Measurements from ENCODE around the gene TTC22.
A peak's percentile ranks its signal among the peaks of the same experiment; 100 is the strongest.

The TTC22 gene

DNA sequence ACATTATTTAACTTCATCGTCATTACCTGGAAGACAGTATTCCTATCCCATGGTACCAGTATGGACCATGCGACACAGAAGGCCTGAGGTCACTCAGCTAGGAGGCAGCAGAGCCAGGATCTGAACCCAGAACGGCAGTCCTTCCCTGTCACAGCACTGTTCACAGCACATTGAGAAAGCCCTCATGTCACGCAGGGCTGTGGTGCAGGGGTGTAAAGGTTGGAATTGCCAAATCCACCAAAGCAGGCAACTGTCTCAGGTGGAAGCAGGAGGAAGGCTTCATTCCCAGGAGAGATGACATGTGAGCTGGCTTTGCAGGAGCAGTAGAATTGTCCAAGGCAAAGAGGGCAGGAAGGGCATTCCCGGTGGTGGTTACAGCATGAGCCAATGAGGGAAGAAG, 9.9 kb upstream of the TTC22 start:
- H3K9ac ChIP-seq (ENCODE audit: low read length) = no peak overlapping the region
- H3K4me1 ChIP-seq (ENCODE audit: control insufficient read depth, insufficient read depth, low read length) = no peaks in the 10 kb centered on the region
- no peaks in the 10 kb centered on the region for H3K36me3 ChIP-seq (ENCODE audit: control insufficient read depth, insufficient read depth, low read length)
- no peak overlapping the region for H3K27ac ChIP-seq (ENCODE audit: low read depth, low read length)
- H3K27me3 ChIP-seq (ENCODE audit: control insufficient read depth, insufficient read depth, low read length) = no peaks in the 10 kb centered on the region
- no peak overlapping the region for H3K4me3 ChIP-seq (ENCODE audit: low read length)

DNA sequence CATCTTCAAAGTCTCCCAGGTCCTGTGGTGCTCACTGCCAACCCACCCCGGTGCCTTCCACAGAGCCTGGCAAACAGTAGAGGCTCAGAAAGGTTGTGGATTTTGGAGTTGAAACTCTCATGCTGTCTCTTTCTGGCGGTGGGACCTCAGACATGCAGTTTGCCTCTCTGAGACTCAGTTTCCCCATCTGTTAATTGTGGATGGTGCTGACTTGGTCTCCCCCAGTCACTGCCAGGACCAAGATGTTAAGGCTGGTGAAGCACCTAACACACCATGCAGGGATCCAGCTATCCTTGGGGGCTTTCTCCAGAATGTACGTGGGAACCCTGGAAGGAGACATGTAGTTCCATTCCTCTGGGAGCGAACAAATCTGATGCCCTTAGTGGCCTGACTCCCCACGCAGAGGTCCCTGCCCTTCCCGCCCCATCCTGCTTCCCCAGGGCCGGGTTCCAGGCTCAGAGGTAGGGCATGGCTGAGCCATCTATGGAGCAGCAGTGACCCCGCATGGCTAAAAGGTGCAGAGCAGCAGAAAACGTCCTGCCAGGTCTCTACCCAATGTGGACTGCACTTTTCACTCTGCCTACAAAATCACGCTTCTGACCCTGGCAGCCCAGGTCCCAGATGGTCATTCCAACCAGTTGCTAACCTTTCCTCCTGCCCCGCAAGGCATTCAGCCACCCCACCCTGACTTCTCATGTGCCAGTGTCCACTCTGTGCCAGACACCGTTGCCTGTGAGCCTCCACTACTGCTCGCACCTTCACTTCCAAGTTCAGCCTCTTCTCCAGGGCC, 9.2 kb upstream of the TTC22 start:
- H3K27me3 ChIP-seq (ENCODE audit: control insufficient read depth, insufficient read depth, low read length) = no peaks in the 10 kb centered on the region
- H3K36me3 ChIP-seq (ENCODE audit: control insufficient read depth, insufficient read depth, low read length) = no peaks in the 10 kb centered on the region
- H3K4me1 ChIP-seq (ENCODE audit: control insufficient read depth, insufficient read depth, low read length) = no peaks in the 10 kb centered on the region
- no peak overlapping the region for H3K9ac ChIP-seq (ENCODE audit: low read length)
- no peak overlapping the region for H3K27ac ChIP-seq (ENCODE audit: low read depth, low read length)
- H3K4me3 ChIP-seq (ENCODE audit: low read length) = no peak overlapping the region

DNA sequence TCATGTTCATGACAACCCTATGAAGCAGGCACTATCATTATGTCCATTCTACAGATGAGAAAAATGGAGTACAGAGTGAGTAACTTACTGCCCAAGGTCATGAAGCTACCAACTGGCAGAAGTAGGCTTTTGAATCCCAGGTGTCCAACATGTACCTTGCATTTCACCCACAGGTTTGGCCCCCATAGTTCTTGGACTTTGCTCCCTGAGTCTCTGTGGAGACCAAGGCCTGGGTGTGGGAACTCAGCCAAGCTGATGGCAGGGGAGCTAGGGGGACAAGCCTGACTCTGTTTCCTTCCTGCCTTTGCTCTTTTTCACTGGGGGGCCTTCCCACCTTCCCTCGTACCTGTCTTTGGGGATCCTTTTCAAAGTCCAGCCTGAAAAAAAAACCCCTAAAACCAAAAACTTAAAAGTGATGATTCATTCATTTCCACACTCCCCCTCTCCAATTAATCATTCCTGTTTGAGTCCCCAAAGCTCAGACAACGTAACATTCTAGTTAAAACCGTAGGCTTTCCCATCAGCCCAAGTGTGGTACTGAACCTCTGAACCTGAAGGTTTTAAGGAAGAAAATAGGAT, 8.5 kb upstream of the TTC22 start:
- no peak overlapping the region for H3K9ac ChIP-seq (ENCODE audit: low read length)

DNA sequence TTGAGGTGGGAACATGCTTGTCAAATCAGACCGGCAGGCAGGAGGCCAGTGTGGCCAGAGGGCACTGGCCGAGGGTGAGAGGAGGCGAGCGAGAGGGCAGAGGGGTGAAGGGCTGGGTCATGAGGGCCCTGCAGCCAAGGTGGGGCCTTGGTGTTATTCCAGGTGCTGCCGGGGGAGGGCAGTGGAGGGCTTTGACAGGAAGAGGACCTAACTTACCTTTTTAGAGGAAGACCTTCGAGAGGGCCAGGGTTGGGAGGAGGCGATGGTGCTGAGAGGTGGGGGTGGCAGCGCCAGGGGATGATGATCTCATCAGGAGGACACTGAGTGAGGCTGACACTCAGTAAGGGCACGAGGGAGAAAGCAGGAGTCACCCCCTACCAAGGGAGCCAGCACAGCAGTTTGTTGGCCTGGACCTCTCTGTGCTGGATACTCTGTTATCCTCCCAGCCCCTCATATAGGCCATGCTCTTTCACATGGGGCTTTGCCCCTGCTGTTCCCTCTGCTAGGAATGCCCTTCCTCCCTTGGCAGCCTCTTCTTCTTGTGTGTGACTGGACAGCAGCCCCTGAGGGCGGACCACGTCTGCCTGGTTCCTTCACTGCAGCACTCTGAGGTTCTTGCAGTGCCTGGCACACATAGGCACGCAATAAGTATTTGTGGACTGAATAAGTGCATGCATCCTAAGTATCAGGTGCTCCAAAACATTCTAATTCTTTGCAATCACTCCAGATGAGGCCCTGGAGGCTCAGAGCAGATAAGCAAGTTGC, 7.5 kb upstream of the TTC22 start:
- H3K4me1 ChIP-seq (ENCODE audit: control insufficient read depth, insufficient read depth, low read length) = no peaks in the 10 kb centered on the region
- H3K27ac ChIP-seq (ENCODE audit: low read depth, low read length) = no peak overlapping the region
- H3K36me3 ChIP-seq (ENCODE audit: control insufficient read depth, insufficient read depth, low read length) = no peaks in the 10 kb centered on the region
- H3K4me3 ChIP-seq (ENCODE audit: low read length) = no peak overlapping the region
- H3K27me3 ChIP-seq (ENCODE audit: control insufficient read depth, insufficient read depth, low read length) = no peaks in the 10 kb centered on the region
- no peak overlapping the region for H3K9ac ChIP-seq (ENCODE audit: low read length)

More for the DNA sequence above, 8.5 kb upstream of the TTC22 start:
- no peaks in the 10 kb centered on the region for H3K36me3 ChIP-seq (ENCODE audit: control insufficient read depth, insufficient read depth, low read length)
- H3K27me3 ChIP-seq (ENCODE audit: control insufficient read depth, insufficient read depth, low read length) = no peaks in the 10 kb centered on the region
- H3K27ac ChIP-seq (ENCODE audit: low read depth, low read length) = no peak overlapping the region
- H3K4me3 ChIP-seq (ENCODE audit: low read length) = no peak overlapping the region
- H3K4me1 ChIP-seq (ENCODE audit: control insufficient read depth, insufficient read depth, low read length) = no peaks in the 10 kb centered on the region

DNA sequence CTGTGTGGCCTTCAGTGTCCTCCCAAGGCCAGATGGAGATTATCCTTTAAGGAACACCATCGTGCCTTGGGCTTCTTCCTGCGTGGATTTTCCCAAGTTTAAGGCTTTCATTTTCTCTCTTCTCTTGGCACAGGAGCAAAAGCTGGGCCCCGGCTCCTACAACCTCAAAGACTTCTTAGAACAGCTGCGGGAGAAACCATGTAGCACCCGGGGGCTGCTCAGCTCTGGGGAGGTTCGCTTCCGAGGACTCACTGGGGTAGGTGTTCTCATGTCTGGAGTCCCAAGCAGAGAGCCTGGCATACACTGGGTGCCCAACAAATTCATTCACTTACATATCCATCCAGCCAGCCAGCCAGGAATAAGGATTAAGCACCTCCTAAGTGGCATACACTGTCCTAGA, 6.6 kb upstream of the TTC22 start:
- H3K4me3 ChIP-seq (ENCODE audit: low read length) = no peak overlapping the region
- H3K9ac ChIP-seq (ENCODE audit: low read length) = no peak overlapping the region
- no peaks in the 10 kb centered on the region for H3K4me1 ChIP-seq (ENCODE audit: control insufficient read depth, insufficient read depth, low read length)
- H3K27ac ChIP-seq (ENCODE audit: low read depth, low read length) = no peak overlapping the region
- no peaks in the 10 kb centered on the region for H3K27me3 ChIP-seq (ENCODE audit: control insufficient read depth, insufficient read depth, low read length)
- no peaks in the 10 kb centered on the region for H3K36me3 ChIP-seq (ENCODE audit: control insufficient read depth, insufficient read depth, low read length)

DNA sequence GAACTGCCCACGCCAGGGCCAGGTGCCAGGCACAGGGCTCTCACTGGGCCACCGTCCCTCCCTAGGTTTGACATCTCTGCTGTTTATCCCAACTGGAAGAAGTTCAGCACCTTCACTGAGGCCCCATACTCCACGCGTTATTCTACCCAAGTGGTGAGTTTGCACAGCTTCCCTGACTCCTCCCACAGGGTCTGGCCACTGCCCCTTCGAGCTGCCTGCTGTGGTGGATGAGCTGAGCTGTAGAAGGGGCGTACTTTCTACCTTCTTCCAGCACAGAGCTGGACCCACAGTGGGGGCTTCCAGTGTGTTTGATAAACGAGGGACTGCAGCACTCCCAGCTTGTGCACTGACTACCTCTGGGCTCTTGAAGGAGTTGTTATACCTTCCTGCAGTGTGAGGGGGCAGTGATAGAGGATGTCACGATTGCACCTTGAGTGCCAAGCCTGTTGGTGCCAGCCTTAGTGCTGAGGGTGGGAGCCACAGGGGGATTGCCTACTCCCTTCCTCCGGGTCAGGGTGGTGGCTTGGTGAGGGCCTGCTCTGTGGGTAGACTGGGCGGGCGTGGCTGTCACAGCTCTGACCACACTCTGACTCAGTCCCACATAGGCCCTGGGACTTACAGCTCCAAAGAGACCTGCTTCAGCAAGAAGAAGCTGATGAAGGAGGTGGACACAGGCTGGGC, 5.9 kb upstream of the TTC22 start:
- no peaks in the 10 kb centered on the region for H3K36me3 ChIP-seq (ENCODE audit: control insufficient read depth, insufficient read depth, low read length)
- H3K4me1 ChIP-seq (ENCODE audit: control insufficient read depth, insufficient read depth, low read length) = no peaks in the 10 kb centered on the region
- no peak overlapping the region for H3K9ac ChIP-seq (ENCODE audit: low read length)
- H3K27ac ChIP-seq (ENCODE audit: low read depth, low read length) = no peak overlapping the region
- H3K4me3 ChIP-seq (ENCODE audit: low read length) = no peak overlapping the region
- no peaks in the 10 kb centered on the region for H3K27me3 ChIP-seq (ENCODE audit: control insufficient read depth, insufficient read depth, low read length)

DNA sequence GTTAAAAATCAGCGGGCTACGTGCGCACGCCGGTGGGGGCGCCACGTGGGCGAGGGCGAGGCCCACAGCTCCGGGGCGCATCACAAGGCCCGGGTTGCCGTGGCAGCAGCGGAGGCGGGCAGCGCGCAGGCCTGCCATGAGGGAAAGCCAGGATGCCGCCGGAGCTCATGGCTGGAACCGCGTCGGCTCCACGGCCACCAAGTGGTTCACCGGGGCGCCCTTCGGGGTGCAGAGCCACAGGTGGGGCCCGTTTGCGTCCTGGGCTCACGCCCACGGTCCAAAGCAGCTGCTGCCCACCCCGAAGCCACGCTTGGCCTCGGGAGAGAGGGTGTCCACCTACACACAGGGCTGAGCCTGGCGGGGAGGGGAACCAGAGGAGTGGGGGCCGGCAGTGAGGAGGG, 4.9 kb upstream of the TTC22 start:
- Histone ChIP-seq H3K27me3 (ENCODE audit: control insufficient read depth, insufficient read depth, low read length) (no peaks in the 10 kb centered on the region), H3K27ac (ENCODE audit: low read depth, low read length) (no peak overlapping the region), H3K4me1 (ENCODE audit: control insufficient read depth, insufficient read depth, low read length) (peaks cover 2% of the 10 kb centered on the region), H3K9ac (ENCODE audit: low read length) (no peak overlapping the region), H3K36me3 (ENCODE audit: control insufficient read depth, insufficient read depth, low read length) (no peaks in the 10 kb centered on the region), H3K4me3 (ENCODE audit: low read length) (no peak overlapping the region)

DNA sequence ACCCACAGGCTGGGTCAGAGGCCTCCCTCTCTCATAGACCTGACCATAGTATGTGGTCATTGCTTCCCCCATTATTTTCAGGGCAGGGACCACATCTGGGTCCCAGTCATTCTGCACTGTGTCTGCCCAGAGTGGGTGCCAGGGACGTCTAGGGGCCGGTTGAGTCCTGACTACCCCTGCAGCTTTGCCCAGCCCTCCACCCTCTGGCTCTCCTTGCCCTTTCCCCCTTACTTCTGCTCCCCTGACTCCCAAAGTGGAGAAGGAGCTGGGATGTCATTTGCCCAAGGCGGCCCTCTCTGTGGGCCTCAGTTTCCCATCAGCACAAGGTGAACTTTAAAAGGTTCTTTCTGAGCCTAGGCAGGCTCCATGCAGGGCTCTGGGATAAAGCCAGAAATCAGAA, 4.3 kb upstream of the TTC22 start:
- Histone ChIP-seq H3K4me1 (ENCODE audit: control insufficient read depth, insufficient read depth, low read length) (peaks cover 2% of the 10 kb centered on the region), H3K27me3 (ENCODE audit: control insufficient read depth, insufficient read depth, low read length) (no peaks in the 10 kb centered on the region), H3K9ac (ENCODE audit: low read length) (no peak overlapping the region), H3K27ac (ENCODE audit: low read depth, low read length) (no peak overlapping the region), H3K4me3 (ENCODE audit: low read length) (no peak overlapping the region), H3K36me3 (ENCODE audit: control insufficient read depth, insufficient read depth, low read length) (no peaks in the 10 kb centered on the region)

DNA sequence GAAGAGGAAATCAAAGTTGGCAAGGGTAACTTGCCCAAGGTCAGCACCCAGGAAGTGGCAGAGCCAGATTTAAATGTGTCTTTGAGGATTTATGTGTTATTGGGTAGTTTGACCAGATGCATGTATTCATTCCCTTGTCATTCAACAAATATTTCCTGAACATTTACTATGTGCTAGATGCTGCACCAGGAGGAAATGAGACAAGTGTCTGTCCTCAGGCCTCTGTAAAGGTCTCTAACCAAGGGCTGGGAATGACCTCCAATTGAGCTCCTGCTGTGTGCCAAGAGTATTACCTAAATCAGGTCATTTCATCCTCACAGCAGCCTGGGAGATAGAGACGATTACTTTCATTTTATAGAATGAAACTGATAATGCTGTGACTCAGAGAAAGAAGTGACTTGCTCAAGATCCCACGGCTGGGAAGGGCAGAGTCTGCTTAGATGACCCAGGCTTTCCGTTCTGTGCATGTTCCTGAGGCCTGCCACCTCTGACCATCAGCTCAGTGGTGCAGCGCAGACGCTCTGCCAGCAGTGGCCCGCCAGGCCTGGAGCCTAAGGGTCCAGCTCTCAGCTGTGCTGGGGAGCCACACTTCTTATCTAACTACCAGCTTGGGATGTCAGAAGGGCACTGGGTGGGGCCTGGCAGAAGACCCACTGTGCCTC, 3.5 kb upstream of the TTC22 start:
- H3K4me1 ChIP-seq (ENCODE audit: control insufficient read depth, insufficient read depth, low read length) = peaks cover 2% of the 10 kb centered on the region
- no peak overlapping the region for H3K4me3 ChIP-seq (ENCODE audit: low read length)
- no peaks in the 10 kb centered on the region for H3K36me3 ChIP-seq (ENCODE audit: control insufficient read depth, insufficient read depth, low read length)
- no peaks in the 10 kb centered on the region for H3K27me3 ChIP-seq (ENCODE audit: control insufficient read depth, insufficient read depth, low read length)
- no peak overlapping the region for H3K9ac ChIP-seq (ENCODE audit: low read length)
- no peak overlapping the region for H3K27ac ChIP-seq (ENCODE audit: low read depth, low read length)

DNA sequence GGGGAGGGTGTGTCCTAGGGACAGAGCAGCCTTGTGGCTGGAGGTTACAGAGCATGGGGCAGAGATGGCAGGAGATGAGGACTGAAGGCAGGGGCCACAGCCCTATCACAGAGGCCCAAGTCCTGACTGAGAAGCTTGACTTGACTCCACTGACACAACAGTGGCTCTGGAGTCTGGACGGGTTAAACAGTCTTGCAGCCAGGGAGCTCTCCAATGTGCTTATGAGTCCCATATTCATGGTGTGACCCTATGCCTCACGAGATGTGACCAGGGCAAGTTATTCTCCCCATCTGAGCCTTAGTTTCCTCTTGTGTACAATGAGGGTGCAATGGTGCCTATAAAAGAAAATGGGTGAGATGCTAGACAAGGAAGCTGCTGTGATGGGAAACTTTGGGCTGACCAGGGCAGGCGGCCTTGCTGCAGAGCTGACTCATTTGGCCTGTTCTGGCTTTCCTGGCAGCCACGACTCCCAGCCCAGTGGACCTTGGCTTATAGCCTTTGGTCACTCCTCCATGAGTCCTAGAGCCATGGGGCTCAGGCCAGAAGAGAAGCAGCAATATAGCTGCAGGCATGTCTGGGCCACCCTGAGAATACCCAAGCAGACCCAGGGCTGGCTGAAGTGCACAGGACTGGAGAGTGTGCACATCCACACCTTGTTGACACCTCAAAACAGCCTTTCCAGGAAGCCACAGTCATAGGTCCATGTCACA, 2.8 kb upstream of the TTC22 start:
- Histone ChIP-seq H3K4me3 (ENCODE audit: low read length) (no peak overlapping the region), H3K27me3 (ENCODE audit: control insufficient read depth, insufficient read depth, low read length) (no peaks in the 10 kb centered on the region), H3K9ac (ENCODE audit: low read length) (no peak overlapping the region), H3K4me1 (ENCODE audit: control insufficient read depth, insufficient read depth, low read length) (peaks cover 2% of the 10 kb centered on the region), H3K27ac (ENCODE audit: low read depth, low read length) (no peak overlapping the region), H3K36me3 (ENCODE audit: control insufficient read depth, insufficient read depth, low read length) (no peaks in the 10 kb centered on the region)

DNA sequence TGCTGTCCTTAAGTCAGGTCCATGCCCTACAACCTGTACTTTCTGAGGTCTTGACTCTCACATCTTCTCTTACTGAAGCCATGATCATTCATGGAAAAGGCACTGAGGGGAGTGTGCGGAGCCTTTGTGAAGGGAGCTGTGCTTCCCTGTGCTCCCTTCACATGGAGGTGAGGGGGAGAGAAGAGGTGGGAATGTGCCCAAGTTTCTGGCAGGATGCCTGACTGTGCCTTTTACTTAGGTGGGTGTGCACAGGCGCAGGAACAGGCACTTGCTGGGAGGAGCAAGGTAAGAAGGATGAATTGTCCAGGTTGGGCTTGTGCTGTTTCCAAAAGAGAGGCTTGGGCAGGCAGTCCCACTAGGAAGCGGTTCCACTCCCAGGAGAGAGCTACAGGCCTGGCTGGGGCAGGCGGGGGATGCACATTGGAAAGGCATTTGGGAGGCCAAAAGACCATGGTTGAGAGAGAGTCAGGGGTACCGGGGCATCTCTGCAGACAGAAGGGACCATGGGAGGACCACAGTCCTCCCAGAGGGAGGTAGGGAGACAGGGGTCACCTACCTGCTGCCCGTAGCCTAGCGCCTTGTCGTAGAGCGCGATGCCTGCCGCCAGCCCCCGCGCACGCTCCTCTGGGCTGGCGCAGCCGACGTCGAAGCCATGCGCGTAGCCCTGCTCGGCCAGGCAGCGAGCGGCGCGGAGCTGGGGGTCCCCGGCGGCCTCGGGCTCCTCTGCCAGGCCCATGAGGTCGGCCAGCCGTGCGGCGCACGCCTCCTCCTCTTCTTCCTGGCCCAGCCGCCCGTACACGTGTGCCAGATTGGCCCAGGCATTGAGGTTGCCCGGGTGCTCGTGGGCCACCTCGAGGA, 853 bp downstream of the TTC22 start:
- Histone ChIP-seq H3K4me1 (ENCODE audit: control insufficient read depth, insufficient read depth, low read length) (peaks cover 2% of the 10 kb centered on the region), H3K27me3 (ENCODE audit: control insufficient read depth, insufficient read depth, low read length) (no peaks in the 10 kb centered on the region), H3K9ac (ENCODE audit: low read length) (peak overlapping the region; percentile 44), H3K36me3 (ENCODE audit: control insufficient read depth, insufficient read depth, low read length) (no peaks in the 10 kb centered on the region), H3K4me3 (ENCODE audit: low read length) (peak overlapping the region; percentile 79), H3K27ac (ENCODE audit: low read depth, low read length) (peak overlapping the region; percentile 28)

All from rectal smooth muscle tissue (tissue), 1 donor.